Esophagus (tissue), 2 donors: ENCODE data around the gene LIN28A. TPM values are rescaled to one million over a fixed set of nuclear protein-coding genes. Genes with fewer than 3 reads are reported as not detected.

Source experiments
- H3K27ac ChIP-seq, 2 donors: one replicate each; pipeline ENCODE4 v1.5.1; 2013; ENCODE audit warnings: low read depth in 2 of 2, mild to moderate bottlenecking in 2 of 2, inconsistent platforms in 1 of 2, low read length in 1 of 2, moderate library complexity in 1 of 2
- H3K27me3 ChIP-seq, 2 donors: one replicate each; pipeline ENCODE4 v1.6.1; 2013; ENCODE audit warnings: low read length in 2 of 2, control low read depth in 1 of 2, mild to moderate bottlenecking in 1 of 2; ENCODE audit not compliant: insufficient read depth in 2 of 2, control insufficient read depth in 1 of 2
- H3K36me3 ChIP-seq, 2 donors: one replicate each; pipeline ENCODE4 v1.6.1; 2013; ENCODE audit warnings: low read length in 1 of 2; ENCODE audit not compliant: control insufficient read depth in 2 of 2, insufficient read depth in 2 of 2
- H3K4me1 ChIP-seq, 2 donors: one replicate each; pipeline ENCODE4 v1.6.1; 2013; ENCODE audit warnings: low read length in 1 of 2; ENCODE audit not compliant: control insufficient read depth in 2 of 2, insufficient read depth in 2 of 2
- H3K4me3 ChIP-seq, 2 donors: one replicate each; pipeline ENCODE4 v1.5.1; 2013; ENCODE audit warnings: low read length in 2 of 2, mild to moderate bottlenecking in 2 of 2, low read depth in 1 of 2, moderate library complexity in 1 of 2
- H3K9me3 ChIP-seq, 2 donors: one replicate each; pipeline ENCODE4 v1.6.1; 2013; ENCODE audit warnings: mild to moderate bottlenecking in 2 of 2, low read depth in 1 of 2, low read length in 1 of 2, moderate library complexity in 1 of 2; ENCODE audit not compliant: control insufficient read depth in 2 of 2, insufficient read depth in 1 of 2
- WGBS, 2 donors: extraction: QIAGEN DNeasy Blood & Tissue Kit; methylation state at CpG; one replicate each; pipeline ENCODE4 v1.1.7; 2013; 5-methylcytosine and 5-hydroxymethylcytosine counted together
- polyA plus RNA-seq, 2 donors: library from polyadenylated mRNA; stranded (reverse); fragments of 200-250 nt; gene quantifications; one replicate each; pipeline ENCODE4 v1.2.3, GENCODE V29; 2013
- donor health status: healthy with polysubstance abuse.
- donor health status: Bipolar disorder and iron deficiency.

The LIN28A gene
- polyA plus RNA-seq, 2 donors: not detected

GRCh38 chr1:26459148-26459547, 48.5 kb downstream of the LIN28A start:
- WGBS, 2 donors: 95 to 100% methylated on average over 1 of the region's 1 CpG
- Histone ChIP-seq H3K27me3 (no peaks in the 10 kb centered on the region), H3K27ac (no peak overlapping the region), H3K4me1 (no peaks in the 10 kb centered on the region), H3K9me3 (no peaks in the 10 kb centered on the region), H3K4me3 (no peak overlapping the region), H3K36me3 (peaks cover 5 to 13% of the 10 kb centered on the region in 2 donors)

GRCh38 chr1:26459573-26460031, 49.0 kb downstream of the LIN28A start:
- Histone ChIP-seq H3K27ac (no peak overlapping the region), H3K4me3 (no peak overlapping the region), H3K36me3 (peaks cover 6 to 16% of the 10 kb centered on the region in 2 donors), H3K27me3 (no peaks in the 10 kb centered on the region), H3K9me3 (no peaks in the 10 kb centered on the region), H3K4me1 (no peaks in the 10 kb centered on the region)
- 76 to 85% methylated on average over 3 of the region's 3 CpGs for WGBS, 2 donors

- H3K4me3 ChIP-seq: no peak overlapping the region
- H3K4me1 ChIP-seq: peaks cover 8 to 22% of the 10 kb centered on the region in 2 donors
- no peaks in the 10 kb centered on the region for H3K9me3 ChIP-seq
- H3K27me3 ChIP-seq: no peaks in the 10 kb centered on the region
- WGBS, 2 donors: 46 to 49% methylated on average over 10 of the region's 10 CpGs
- H3K27ac ChIP-seq: peak overlapping the region; percentile 84 to 94
- H3K36me3 ChIP-seq: peaks cover 17 to 25% of the 10 kb centered on the region in 2 donors
These were observed 58.3 kb downstream of the LIN28A start for GRCh38 chr1:26468911-26469310.

DNA sequence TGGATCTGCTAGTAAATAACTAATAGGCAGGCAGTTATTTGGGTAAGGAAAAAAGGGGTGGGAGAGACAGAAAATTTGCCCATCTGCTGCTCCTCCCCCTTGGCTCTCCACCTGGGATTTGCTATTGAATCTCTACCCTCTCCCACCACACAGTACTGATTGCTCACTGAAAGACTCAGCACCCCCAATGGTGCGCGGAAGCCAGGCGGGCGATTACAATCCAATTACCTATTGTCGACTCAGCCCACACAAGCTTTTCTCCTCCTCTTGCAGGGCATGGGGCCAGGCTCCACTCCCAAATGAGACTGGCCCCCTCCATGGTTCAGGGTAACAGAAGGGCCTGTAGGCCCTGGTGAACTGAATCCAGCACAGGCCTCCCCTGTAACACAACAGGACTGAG, 58.9 kb downstream of the LIN28A start:
- Histone ChIP-seq H3K4me1 (peaks cover 8 to 22% of the 10 kb centered on the region in 2 donors), H3K4me3 (no peak overlapping the region), H3K27me3 (no peaks in the 10 kb centered on the region), H3K27ac (peak overlapping the region; percentile 84 to 94), H3K9me3 (no peaks in the 10 kb centered on the region), H3K36me3 (peaks cover 16 to 23% of the 10 kb centered on the region in 2 donors)
- 71 to 75% methylated on average over 5 of the region's 5 CpGs for WGBS, 2 donors

DNA sequence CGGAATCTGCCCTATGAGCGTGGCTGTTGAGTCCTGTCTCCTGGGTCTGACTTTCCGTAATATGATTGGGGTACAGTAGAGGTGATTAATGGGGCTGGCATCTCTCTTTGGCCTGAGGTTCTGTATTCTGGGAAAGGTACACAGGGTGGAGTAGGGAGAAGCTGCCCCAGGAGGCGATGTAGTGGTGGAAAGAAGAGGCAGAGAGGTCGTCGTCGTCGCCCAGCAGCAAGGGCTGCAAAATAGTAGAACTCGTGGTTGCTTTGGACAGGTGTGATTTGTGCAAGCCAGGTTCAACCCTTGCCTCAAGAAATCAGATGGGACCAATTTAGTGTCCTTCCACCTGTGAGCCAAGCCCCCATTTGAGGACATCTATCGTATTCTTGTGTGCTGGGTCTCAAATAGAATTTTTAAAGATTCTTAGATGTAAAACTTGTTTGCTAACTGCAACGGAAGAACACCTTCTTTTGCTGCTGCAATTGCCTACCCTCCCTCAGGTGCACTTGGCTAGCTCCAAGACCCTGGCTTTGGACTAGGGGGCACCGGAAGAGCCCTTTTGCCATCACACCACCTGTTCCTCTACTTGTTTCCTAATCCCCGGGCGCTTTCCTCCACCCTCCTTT, 60.4 kb downstream of the LIN28A start:
- Histone ChIP-seq H3K4me3 (peak overlapping the region in 1 of 2 donors; percentile 98), H3K27ac (peak overlapping the region in 1 of 2 donors; percentile 100)

DNA sequence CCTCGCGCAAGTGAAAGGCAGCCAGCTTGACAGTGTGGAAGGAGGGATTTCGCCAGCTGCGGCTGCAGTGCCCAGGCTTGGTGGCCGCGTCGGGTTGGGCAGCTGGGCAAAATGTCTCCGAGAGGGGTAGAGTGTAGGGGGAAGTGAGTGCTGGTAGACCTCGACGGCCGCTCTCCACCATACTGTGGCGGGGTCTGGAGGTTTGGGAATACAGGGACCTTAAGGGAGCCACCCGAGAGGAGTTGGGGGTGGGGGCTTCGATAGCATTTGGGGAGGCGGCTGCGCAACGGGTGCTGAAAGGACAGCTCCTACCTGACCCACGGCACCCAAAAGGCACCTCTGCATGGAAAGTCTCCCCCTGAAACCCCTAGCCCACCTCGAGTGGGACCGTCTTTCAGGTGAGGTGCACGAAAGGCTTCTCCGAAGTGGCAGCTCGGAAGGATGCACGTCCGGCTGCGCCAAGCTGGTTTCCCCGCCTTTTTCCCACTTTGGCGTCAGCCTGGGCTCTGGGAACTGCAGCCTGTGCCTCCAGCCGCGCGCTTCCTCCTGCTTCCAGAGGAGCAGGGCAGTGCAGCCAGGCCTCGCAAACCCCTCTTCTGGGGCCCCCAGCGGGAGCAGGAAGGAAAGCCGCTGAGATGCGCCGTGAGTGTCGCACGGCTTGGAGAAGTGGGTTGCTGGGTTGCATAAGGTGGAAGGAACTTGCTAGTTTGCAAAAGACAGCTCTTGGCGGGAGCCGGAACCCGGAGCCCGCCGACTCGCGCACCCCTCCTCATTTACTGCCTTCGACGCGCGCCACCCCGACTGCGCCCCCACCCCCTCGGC, 61.1 kb downstream of the LIN28A start:
- peak overlapping the region; percentile 34 to 98 for H3K4me3 ChIP-seq
- peak overlapping the region; percentile 96 to 100 for H3K27ac ChIP-seq
- no peaks in the 10 kb centered on the region for H3K9me3 ChIP-seq
- H3K36me3 ChIP-seq: peaks cover 7 to 11% of the 10 kb centered on the region in 2 donors
- no peaks in the 10 kb centered on the region for H3K27me3 ChIP-seq
- 0 to 1% methylated on average over 50 to 52 of the region's 52 CpGs for WGBS, 2 donors
- peaks cover 8 to 22% of the 10 kb centered on the region in 2 donors for H3K4me1 ChIP-seq

More for the DNA sequence above, 60.4 kb downstream of the LIN28A start:
- H3K36me3 ChIP-seq: peaks cover 8 to 16% of the 10 kb centered on the region in 2 donors
- 29% methylated on average over 14 of the region's 14 CpGs for WGBS, 2 donors
- no peaks in the 10 kb centered on the region for H3K27me3 ChIP-seq
- H3K4me1 ChIP-seq: peaks cover 8 to 22% of the 10 kb centered on the region in 2 donors
- H3K9me3 ChIP-seq: no peaks in the 10 kb centered on the region

DNA sequence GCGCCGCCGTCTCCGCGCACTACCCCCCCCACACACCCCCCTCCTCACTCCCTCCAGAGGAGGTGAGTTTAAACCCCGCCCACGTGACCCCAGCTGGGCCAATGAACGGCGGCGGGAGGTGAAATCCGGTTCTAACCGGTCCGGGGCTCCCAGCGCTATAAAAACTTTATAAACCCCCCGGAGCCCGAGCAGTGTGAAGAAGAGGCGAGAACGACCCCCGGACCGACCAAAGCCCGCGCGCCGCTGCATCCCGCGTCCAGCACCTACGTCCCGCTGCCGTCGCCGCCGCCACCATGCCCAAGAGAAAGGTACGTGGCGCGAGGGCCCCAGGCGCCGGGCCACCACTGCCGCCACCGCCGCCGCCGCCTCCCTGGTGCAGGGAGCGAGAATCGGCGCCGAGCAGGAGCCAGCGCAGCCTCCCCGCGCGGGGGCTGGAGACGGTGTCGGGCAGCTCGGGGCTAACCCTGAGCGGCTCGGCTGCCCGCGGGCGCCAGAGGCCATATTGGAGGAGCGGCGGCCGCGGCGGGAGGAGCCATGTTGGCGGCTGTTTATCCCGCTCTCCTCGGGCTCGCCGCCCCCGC, 61.8 kb downstream of the LIN28A start, which contains the start of gene HMGN2:
HMGN2 (plus strand) TSS at position 121 of the 581 bp plus-strand sequence; CDS start at position 294, 173 bp downstream.
- no peaks in the 10 kb centered on the region for H3K27me3 ChIP-seq
- H3K4me3 ChIP-seq: peak within 1 kb of the TSS; percentile 85 to 98
- no peaks in the 10 kb centered on the region for H3K9me3 ChIP-seq
- 0% methylated on average over 63 to 69 of the region's 69 CpGs for WGBS, 2 donors
- peaks cover 3 to 9% of the 10 kb centered on the region in 2 donors for H3K36me3 ChIP-seq
- peak within 1 kb of the TSS; percentile 96 to 100 for H3K27ac ChIP-seq
- H3K4me1 ChIP-seq: peaks cover 4 to 22% of the 10 kb centered on the region in 2 donors

GRCh38 chr1:26472901-26473845, 62.6 kb downstream of the LIN28A start:
- Histone ChIP-seq H3K27me3 (no peaks in the 10 kb centered on the region), H3K36me3 (peaks cover 3 to 13% of the 10 kb centered on the region in 2 donors), H3K27ac (peak overlapping the region; percentile 96 to 100), H3K4me3 (peak overlapping the region; percentile 85 to 98), H3K4me1 (peaks cover 4 to 22% of the 10 kb centered on the region in 2 donors), H3K9me3 (no peaks in the 10 kb centered on the region)
- 3 to 4% methylated on average over 38 to 71 of the region's 71 CpGs for whole genome bisulfite sequencing, 2 donors
